Subcutaneous abdominal adipose tissue (tissue), 5 donors: Measurements from ENCODE around the gene CELA1.
"Not testable (repeated sequence)": the region's sequence is repeated elsewhere in the genome, so short reads cannot be mapped to it uniquely, and the experiment has no call there.

ENCODE experiments used
- H3K27ac ChIP-seq: one replicate; pipeline ENCODE4 v1.7.0; 2013; ENCODE audit warnings: low read depth, mild to moderate bottlenecking, inconsistent platforms, low read length, moderate library complexity
- H3K27me3 ChIP-seq, 5 donors: one replicate each; pipeline ENCODE4 v1.7.0; 2013; ENCODE audit warnings: low read length in 5 of 5, inconsistent platforms in 1 of 5; ENCODE audit not compliant: control insufficient read depth in 5 of 5, insufficient read depth in 4 of 5
- H3K36me3 ChIP-seq, 5 donors: one replicate each; pipeline ENCODE4 v1.7.0; 2013; ENCODE audit warnings: low read length in 5 of 5; ENCODE audit not compliant: control insufficient read depth in 5 of 5, insufficient read depth in 5 of 5
- H3K4me1 ChIP-seq, 5 donors: one replicate each; pipeline ENCODE4 v1.7.0; 2013; ENCODE audit warnings: low read length in 5 of 5, mild to moderate bottlenecking in 3 of 5, moderate library complexity in 1 of 5; ENCODE audit not compliant: control insufficient read depth in 5 of 5, insufficient read depth in 5 of 5
- H3K4me3 ChIP-seq, 5 donors: one replicate each; pipeline ENCODE4 v1.7.0; 2013; ENCODE audit warnings: low read length in 5 of 5, low read depth in 1 of 5
- H3K9ac ChIP-seq, 5 donors: one replicate each; pipeline ENCODE4 v1.7.0; 2013; ENCODE audit warnings: low read length in 5 of 5, mild to moderate bottlenecking in 4 of 5, moderate library complexity in 3 of 5
- H3K9me3 ChIP-seq, 5 donors: one replicate each; pipeline ENCODE4 v1.7.0; 2013; ENCODE audit warnings: low read length in 5 of 5; ENCODE audit not compliant: control insufficient read depth in 5 of 5
- donor health status: healthy.
- donor health status: healthy.
- donor health status: healthy.
- donor health status: healthy.
- donor health status: healthy.

The CELA1 gene

GRCh38 chr12:51320311-51320694 is 26.2 kb downstream of the CELA1 start:
- Histone ChIP-seq H3K27ac (no peak overlapping the region), H3K9ac (no peak overlapping the region), H3K4me3 (no peak overlapping the region), H3K27me3 (no peaks in the 10 kb centered on the region), H3K4me1 (peaks cover 0 to 15% (median 4%) of the 10 kb centered on the region in 5 donors), H3K9me3 (no peaks in the 10 kb centered on the region), H3K36me3 (no peaks in the 10 kb centered on the region)

- Histone ChIP-seq H3K36me3 (no peaks in the 10 kb centered on the region), H3K9me3 (no peaks in the 10 kb centered on the region), H3K4me1 (peaks cover 0 to 5% (median 2%) of the 10 kb centered on the region in 5 donors), H3K9ac (no peak overlapping the region), H3K27ac (no peak overlapping the region), H3K4me3 (no peak overlapping the region), H3K27me3 (no peaks in the 10 kb centered on the region)
Measured at GRCh38 chr12:51318846-51319599, 27.5 kb downstream of the CELA1 start.

- H3K36me3 ChIP-seq, H3K9me3 ChIP-seq, H3K9ac ChIP-seq, H3K27me3 ChIP-seq, H3K4me3 ChIP-seq, H3K27ac ChIP-seq, H3K4me1 ChIP-seq: not testable (repeated sequence)
Measured at GRCh38 chr12:51318057-51318806, 28.2 kb downstream of the CELA1 start.

GRCh38 chr12:51311389-51311788 is 35.1 kb downstream of the CELA1 start:
- no peak overlapping the region for H3K9ac ChIP-seq
- H3K27ac ChIP-seq, result no peak overlapping the region
- no peaks in the 10 kb centered on the region for H3K27me3 ChIP-seq
- no peak overlapping the region for H3K4me3 ChIP-seq
- no peaks in the 10 kb centered on the region for H3K4me1 ChIP-seq
- no peaks in the 10 kb centered on the region for H3K36me3 ChIP-seq
- H3K9me3 ChIP-seq, result no peaks in the 10 kb centered on the region

GRCh38 chr12:51307655-51308593 is 38.6 kb downstream of the CELA1 start:
- Histone ChIP-seq H3K9me3 (no peaks in the 10 kb centered on the region), H3K27me3 (no peaks in the 10 kb centered on the region), H3K36me3 (no peaks in the 10 kb centered on the region), H3K4me3 (no peak overlapping the region), H3K27ac (no peak overlapping the region), H3K4me1 (no peaks in the 10 kb centered on the region), H3K9ac (no peak overlapping the region)

GRCh38 chr12:51306507-51306906 is 40.0 kb downstream of the CELA1 start:
- peaks cover 0 to 3% (median 0%) of the 10 kb centered on the region in 5 donors for H3K36me3 ChIP-seq
- H3K27ac ChIP-seq, result no peak overlapping the region
- H3K4me1 ChIP-seq, result no peaks in the 10 kb centered on the region
- H3K27me3 ChIP-seq, result no peaks in the 10 kb centered on the region
- H3K4me3 ChIP-seq, result no peak overlapping the region
- H3K9ac ChIP-seq, result no peak overlapping the region
- H3K9me3 ChIP-seq, result no peaks in the 10 kb centered on the region

GRCh38 chr12:51300768-51301167 is 45.7 kb downstream of the CELA1 start:
- not testable (repeated sequence) for H3K4me3 ChIP-seq, H3K9me3 ChIP-seq, H3K27ac ChIP-seq, H3K4me1 ChIP-seq, H3K9ac ChIP-seq, H3K27me3 ChIP-seq, H3K36me3 ChIP-seq

GRCh38 chr12:51295651-51296050 is 50.8 kb downstream of the CELA1 start:
- Histone ChIP-seq H3K27me3 (no peaks in the 10 kb centered on the region), H3K4me1 (no peaks in the 10 kb centered on the region), H3K27ac (no peak overlapping the region), H3K4me3 (no peak overlapping the region), H3K9me3 (no peaks in the 10 kb centered on the region), H3K9ac (no peak overlapping the region), H3K36me3 (peaks cover 0 to 6% (median 0%) of the 10 kb centered on the region in 5 donors)

- not testable (repeated sequence) for H3K4me3 ChIP-seq, H3K9ac ChIP-seq, H3K9me3 ChIP-seq, H3K27ac ChIP-seq, H3K27me3 ChIP-seq, H3K36me3 ChIP-seq, H3K4me1 ChIP-seq
Measured at GRCh38 chr12:51294097-51294496, 52.4 kb downstream of the CELA1 start.

GRCh38 chr12:51293696-51294095 is 52.8 kb downstream of the CELA1 start:
- H3K36me3 ChIP-seq, result no peaks in the 10 kb centered on the region
- H3K27me3 ChIP-seq, result no peaks in the 10 kb centered on the region
- H3K4me3 ChIP-seq, result no peak overlapping the region
- no peak overlapping the region for H3K27ac ChIP-seq
- H3K4me1 ChIP-seq, result no peaks in the 10 kb centered on the region
- H3K9me3 ChIP-seq, result no peaks in the 10 kb centered on the region
- no peak overlapping the region for H3K9ac ChIP-seq
